ENCODE data around the gene OLFML3.

Gene OLFML3

GRCh38 chr1:113977906-113978305 is 1.4 kb upstream of the OLFML3 start:
- no peak for DNase-seq (ENCODE audit: low spot score)
- in situ Hi-C loops (cut with MboI; ENCODE audit: low pct_unique_long_range_greater_than_20kb, low sequenced_read_pairs, unreplicated experiment) = no loop called here
- no peak for TF ChIP-seq CTCF (IDR thresholded peaks at IDR 0.05; ENCODE audit: extremely low read depth, insufficient read depth, missing control alignments)

GRCh38 chr1:113980110-113980509 is 836 bp downstream of the OLFML3 start:
- in situ Hi-C loops (cut with MboI; ENCODE audit: low pct_unique_long_range_greater_than_20kb, low sequenced_read_pairs, unreplicated experiment) = loop anchor here (10.0 kb wide), 1 partner anchor 295 kb away; no protein-coding TSS in a partner anchor

GRCh38 chr1:113981962-113982931 is 3.0 kb downstream of the OLFML3 start:
- no peak for DNase-seq (ENCODE audit: low spot score)
- in situ Hi-C loops (cut with MboI; ENCODE audit: low pct_unique_long_range_greater_than_20kb, low sequenced_read_pairs, unreplicated experiment) = loop anchor here (10.0 kb wide), 1 partner anchor 293 kb away; no protein-coding TSS in a partner anchor
- TF ChIP-seq CTCF (IDR thresholded peaks at IDR 0.05; ENCODE audit: extremely low read depth, insufficient read depth, missing control alignments) = no peak

More at GRCh38 chr1:113980110-113980509, 836 bp downstream of the OLFML3 start:
- no peak for DNase-seq (ENCODE audit: low spot score)
- no peak for TF ChIP-seq CTCF (IDR thresholded peaks at IDR 0.05; ENCODE audit: extremely low read depth, insufficient read depth, missing control alignments)

- no peak for TF ChIP-seq CTCF (IDR thresholded peaks at IDR 0.05; ENCODE audit: extremely low read depth, insufficient read depth, missing control alignments)
- DNase-seq (ENCODE audit: low spot score) = no peak
- in situ Hi-C loops (cut with MboI; ENCODE audit: low pct_unique_long_range_greater_than_20kb, low sequenced_read_pairs, unreplicated experiment) = loop anchor here (10.0 kb wide), 1 partner anchor 292 kb away; no protein-coding TSS in a partner anchor
These were observed 3.7 kb downstream of the OLFML3 start for GRCh38 chr1:113982949-113983348.

GRCh38 chr1:113983391-113983790 is 4.1 kb downstream of the OLFML3 start:
- TF ChIP-seq CTCF (IDR thresholded peaks at IDR 0.05; ENCODE audit: extremely low read depth, insufficient read depth, missing control alignments) = no peak
- no peak for DNase-seq (ENCODE audit: low spot score)
- in situ Hi-C loops (cut with MboI; ENCODE audit: low pct_unique_long_range_greater_than_20kb, low sequenced_read_pairs, unreplicated experiment) = loop anchor here (10.0 kb wide), 1 partner anchor 291 kb away; no protein-coding TSS in a partner anchor

- TF ChIP-seq CTCF (IDR thresholded peaks at IDR 0.05; ENCODE audit: extremely low read depth, insufficient read depth, missing control alignments) = no peak
- no peak for DNase-seq (ENCODE audit: low spot score)
- in situ Hi-C loops (cut with MboI; ENCODE audit: low pct_unique_long_range_greater_than_20kb, low sequenced_read_pairs, unreplicated experiment) = loop anchor here (10.0 kb wide), 1 partner anchor 291 kb away; no protein-coding TSS in a partner anchor
These were observed 4.6 kb downstream of the OLFML3 start for GRCh38 chr1:113983826-113984225.
